K562 treated with DMSO at 1 percent for 24 hours (cell line): ENCODE data around the gene GATA2. TPM values are rescaled to one million over a fixed set of nuclear protein-coding genes. Genes with fewer than 3 reads are reported as not detected.

Source experiments
- total RNA-seq: library from RNA; unstranded; fragments of 300-600 nt; gene quantifications from 2 replicates; pipeline ENCODE4 v1.2.3, GENCODE V29; 2022; ENCODE audit warnings: low read depth; ENCODE audit not compliant: insufficient read depth

The GATA2 gene
- 192 and 210 TPM in 2 replicates for total RNA-seq

GRCh38 chr3:128492671-128493569 is at the start of gene GATA2:
GATA2 (minus strand) TSS chr3:128493201; CDS start chr3:128487031, 6,170 bp downstream.

GRCh38 chr3:128466840-128467541 is 26.0 kb downstream of the GATA2 start, which contains the start of gene DNAJB8:
DNAJB8 (minus strand) TSS chr3:128466890; CDS start chr3:128463245, 3,645 bp downstream.

Other genes with a start within 250 kb of the GATA2 start
- not detected in 2 replicates for gene DNAJB8, start 26.3 kb downstream of the GATA2 start, total RNA-seq
- gene RPN1, start 157.6 kb upstream of the GATA2 start, total RNA-seq = 147 and 148 TPM in 2 replicates
- gene RAB7A, start 233.0 kb upstream of the GATA2 start, total RNA-seq = 137 and 141 TPM in 2 replicates